Measurements from ENCODE around the gene KHDC3L.
"Not testable (repeated sequence)": the region's sequence is repeated elsewhere in the genome, so short reads cannot be mapped to it uniquely, and the experiment has no call there.

The KHDC3L gene

GRCh38 chr6:73367761-73368355 is 5.4 kb downstream of the KHDC3L start:
- in situ Hi-C loops (cut with MboI; ENCODE audit: low pct_unique_long_range_greater_than_20kb, low sequenced_read_pairs), result no loop called here
- no peak for DNase-seq

GRCh38 chr6:73368675-73369074 is 6.2 kb downstream of the KHDC3L start:
- DNase-seq, result no peak
- in situ Hi-C loops (cut with MboI; ENCODE audit: low pct_unique_long_range_greater_than_20kb, low sequenced_read_pairs), result no loop called here

- DNase-seq, result no peak
- in situ Hi-C loops (cut with MboI; ENCODE audit: low pct_unique_long_range_greater_than_20kb, low sequenced_read_pairs), result no loop called here
Observed at GRCh38 chr6:73369157-73369556, 6.7 kb downstream of the KHDC3L start.

- in situ Hi-C loops (cut with MboI; ENCODE audit: low pct_unique_long_range_greater_than_20kb, low sequenced_read_pairs), result no loop called here
- no peak for DNase-seq
Observed at GRCh38 chr6:73369563-73369962, 7.1 kb downstream of the KHDC3L start, which contains the start of gene OOEP. OOEP (minus strand) TSS chr6:73369897; CDS start chr6:73369792, 105 bp downstream.

GRCh38 chr6:73371984-73372383 is 9.5 kb downstream of the KHDC3L start:
- in situ Hi-C loops (cut with MboI; ENCODE audit: low pct_unique_long_range_greater_than_20kb, low sequenced_read_pairs), result no loop called here
- no peak for DNase-seq

GRCh38 chr6:73372516-73372915 is 10.1 kb downstream of the KHDC3L start:
- in situ Hi-C loops (cut with MboI; ENCODE audit: low pct_unique_long_range_greater_than_20kb, low sequenced_read_pairs), result no loop called here
- DNase-seq, result no peak

- in situ Hi-C loops (cut with MboI; ENCODE audit: low pct_unique_long_range_greater_than_20kb, low sequenced_read_pairs), result no loop called here
- no peak for DNase-seq
Observed at GRCh38 chr6:73375216-73375615, 12.8 kb downstream of the KHDC3L start.

GRCh38 chr6:73377225-73377624 is 14.8 kb downstream of the KHDC3L start:
- in situ Hi-C loops (cut with MboI; ENCODE audit: low pct_unique_long_range_greater_than_20kb, low sequenced_read_pairs), result no loop called here
- DNase-seq, result no peak

- in situ Hi-C loops (cut with MboI; ENCODE audit: low pct_unique_long_range_greater_than_20kb, low sequenced_read_pairs); DNase-seq: not testable (repeated sequence)
Observed at GRCh38 chr6:73381531-73381930, 19.1 kb downstream of the KHDC3L start.

GRCh38 chr6:73382462-73383113 is 20.1 kb downstream of the KHDC3L start:
- in situ Hi-C loops (cut with MboI; ENCODE audit: low pct_unique_long_range_greater_than_20kb, low sequenced_read_pairs), result no loop called here
- no peak for DNase-seq

- in situ Hi-C loops (cut with MboI; ENCODE audit: low pct_unique_long_range_greater_than_20kb, low sequenced_read_pairs), result no loop called here
- DNase-seq, result no peak
Observed at GRCh38 chr6:73388433-73388799, 26.0 kb downstream of the KHDC3L start.

GRCh38 chr6:73388800-73389512 is 26.5 kb downstream of the KHDC3L start:
- in situ Hi-C loops (cut with MboI; ENCODE audit: low pct_unique_long_range_greater_than_20kb, low sequenced_read_pairs), result no loop called here

GRCh38 chr6:73389854-73390253 is 27.4 kb downstream of the KHDC3L start:
- no peak for DNase-seq
- in situ Hi-C loops (cut with MboI; ENCODE audit: low pct_unique_long_range_greater_than_20kb, low sequenced_read_pairs), result no loop called here

More at GRCh38 chr6:73388800-73389512, 26.5 kb downstream of the KHDC3L start:
- peak; percentile 83 for DNase-seq

GRCh38 chr6:73391675-73392074 is 29.2 kb downstream of the KHDC3L start:
- DNase-seq, result no peak

GRCh38 chr6:73392188-73392587 is 29.7 kb downstream of the KHDC3L start:
- in situ Hi-C loops (cut with MboI; ENCODE audit: low pct_unique_long_range_greater_than_20kb, low sequenced_read_pairs), result not testable (repeated sequence)

More at GRCh38 chr6:73391675-73392074, 29.2 kb downstream of the KHDC3L start:
- in situ Hi-C loops (cut with MboI; ENCODE audit: low pct_unique_long_range_greater_than_20kb, low sequenced_read_pairs), result no loop called here

GRCh38 chr6:73393278-73393677 is 30.8 kb downstream of the KHDC3L start:
- no peak for DNase-seq
- in situ Hi-C loops (cut with MboI; ENCODE audit: low pct_unique_long_range_greater_than_20kb, low sequenced_read_pairs), result no loop called here

More at GRCh38 chr6:73392188-73392587, 29.7 kb downstream of the KHDC3L start:
- not testable (repeated sequence) for DNase-seq

GRCh38 chr6:73394577-73395354 is 32.3 kb downstream of the KHDC3L start, which contains the start of gene DDX43:
DDX43 (plus strand) TSS chr6:73394828; CDS start chr6:73394906, 78 bp downstream.
- DNase-seq, result no peak
- in situ Hi-C loops (cut with MboI; ENCODE audit: low pct_unique_long_range_greater_than_20kb, low sequenced_read_pairs), result no loop called here

GRCh38 chr6:73395875-73396274 is 33.4 kb downstream of the KHDC3L start:
- in situ Hi-C loops (cut with MboI; ENCODE audit: low pct_unique_long_range_greater_than_20kb, low sequenced_read_pairs), result no loop called here

GRCh38 chr6:73400656-73401055 is 38.2 kb downstream of the KHDC3L start:
- DNase-seq, result no peak
- in situ Hi-C loops (cut with MboI; ENCODE audit: low pct_unique_long_range_greater_than_20kb, low sequenced_read_pairs), result no loop called here

More at GRCh38 chr6:73395875-73396274, 33.4 kb downstream of the KHDC3L start:
- no peak for DNase-seq

Data from KBM-7 (cell line).